Activated T-helper 2 cell treated with anti-CD3 and anti-CD28 coated beads, Interferon-gamma antibody, Interleukin-2, Interleukin-4, amounts not matched to agents 10 μg/mL and 5 μg/mL and 100 μg/mL, durations not matched to agents 14 hours and 24 hours and 36 hours (primary cell): ENCODE results near the gene MMP23B. TPM values are rescaled to one million over a fixed set of nuclear protein-coding genes. Genes with fewer than 3 reads are reported as not detected.
A peak's percentile ranks its signal among the peaks of the same experiment; 100 is the strongest.
"Not testable (repeated sequence)": the region's sequence is repeated elsewhere in the genome, so short reads cannot be mapped to it uniquely, and the experiment has no call there.

ENCODE experiments used
- DNase-seq: peaks from one replicate; pipeline ENCODE4 v3.0.0; 2021; ENCODE audit warnings: low spot score
- H3K27ac Mint-ChIP-seq: one replicate; pipeline ENCODE4 v1.8.0; 2021; ENCODE audit warnings: mixed read lengths
- H3K27me3 Mint-ChIP-seq: one replicate; pipeline ENCODE4 v1.8.0; 2021; ENCODE audit warnings: low read depth, mixed read lengths
- H3K36me3 Mint-ChIP-seq: one replicate; pipeline ENCODE4 v1.8.0; 2021; ENCODE audit warnings: low read depth, mixed read lengths
- H3K4me1 Mint-ChIP-seq: one replicate; pipeline ENCODE4 v1.8.0; 2021; ENCODE audit warnings: low read depth, mixed read lengths
- H3K4me3 Mint-ChIP-seq: one replicate; pipeline ENCODE4 v1.8.0; 2021; ENCODE audit warnings: low read depth, mild to moderate bottlenecking, moderate library complexity, mixed read lengths
- H3K9me3 Mint-ChIP-seq: one replicate; pipeline ENCODE4 v1.8.0; 2021; ENCODE audit warnings: mixed read lengths
- intact Hi-C: fragments of 100-400 bp; cut with micrococcal nuclease; formaldehyde crosslinking; loops from one replicate; pipeline ENCODE4 v1.15.1; 2023
- total RNA-seq: library from RNA; stranded (reverse); gene quantifications from 2 replicates; pipeline ENCODE4 v1.2.3, GENCODE V29; 2022

The MMP23B gene
- total RNA-seq, 1 donor from 2014 or later = 0.94 TPM

DNA sequence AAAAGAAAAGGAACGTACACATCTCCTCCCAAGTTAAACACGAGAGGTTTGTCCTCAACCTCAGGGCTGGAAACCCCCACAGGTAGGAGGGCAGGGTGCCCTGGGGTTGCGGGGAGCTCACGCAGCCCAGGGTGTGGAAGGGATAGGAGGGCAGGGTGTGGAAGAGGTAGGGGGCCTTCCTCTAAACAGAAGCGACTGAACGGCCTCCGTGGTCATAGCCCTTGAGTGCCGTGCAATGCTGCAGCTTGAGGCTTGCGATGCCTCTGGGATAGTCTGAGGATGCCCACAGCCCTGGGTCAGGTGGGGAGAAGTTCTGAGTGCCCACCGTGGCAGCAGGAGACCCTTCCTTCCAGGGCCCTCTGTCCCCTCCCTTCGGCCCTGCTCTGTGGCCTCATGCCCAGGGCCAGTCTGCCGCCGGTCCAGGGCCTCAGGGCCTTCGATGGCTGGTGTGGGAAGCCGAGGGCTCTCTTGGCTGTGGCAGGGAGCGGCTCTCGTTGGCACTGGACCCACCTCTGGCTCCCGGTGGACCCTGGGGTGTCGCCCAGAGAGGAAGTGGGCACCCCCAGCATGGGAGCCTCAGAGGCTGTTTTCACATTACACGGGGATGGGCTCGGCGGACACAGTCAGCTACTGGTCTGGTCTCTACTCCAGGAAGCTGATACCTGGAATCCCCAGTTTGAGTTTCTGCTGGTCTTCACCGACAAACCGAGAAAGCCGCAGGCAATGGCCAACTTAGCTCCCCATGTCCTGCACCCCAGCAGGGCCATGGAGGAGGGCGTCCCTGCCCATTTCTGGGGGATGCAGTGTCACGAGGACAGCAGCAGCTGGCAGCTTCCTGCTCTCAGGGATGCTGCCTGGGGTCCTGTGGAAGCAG is 33.2 kb downstream of the MMP23B start:
- no peak for DNase-seq
- Mint-ChIP-seq H3K27ac (no peak overlapping the region), H3K36me3 (peaks cover 10% of the 10 kb centered on the region), H3K4me3 (no peak overlapping the region), H3K27me3 (no peaks in the 10 kb centered on the region), H3K9me3 (no peaks in the 10 kb centered on the region), H3K4me1 (peaks cover 4% of the 10 kb centered on the region)
- intact Hi-C loops = no loop called here

DNA sequence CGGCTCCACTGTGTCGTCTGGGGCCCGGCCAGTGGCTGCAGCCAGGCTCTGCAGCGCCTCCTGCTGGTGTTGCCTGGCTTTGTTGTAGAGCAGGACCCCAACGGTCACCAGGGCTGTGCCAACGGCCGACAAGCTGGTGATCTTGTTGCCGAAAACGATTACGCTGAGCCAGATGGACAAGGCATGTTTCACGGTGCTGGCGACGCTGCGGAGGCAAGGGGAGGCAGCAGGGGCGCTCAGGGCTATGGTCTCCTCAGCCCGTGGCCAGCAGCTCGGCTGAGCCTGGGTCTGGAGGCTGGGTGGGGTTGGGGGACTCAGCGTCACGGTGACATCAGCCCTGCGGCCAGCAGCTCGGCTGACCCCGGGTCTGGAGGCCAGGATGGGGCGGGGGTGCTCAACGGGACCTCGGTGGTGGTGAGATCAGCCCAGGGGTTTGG is 33.9 kb downstream of the MMP23B start:
- peaks cover 10% of the 10 kb centered on the region for H3K36me3 Mint-ChIP-seq
- no peaks in the 10 kb centered on the region for H3K27me3 Mint-ChIP-seq
- H3K27ac Mint-ChIP-seq = no peak overlapping the region
- DNase-seq = no peak
- intact Hi-C loops = no loop called here
- H3K9me3 Mint-ChIP-seq = no peaks in the 10 kb centered on the region
- H3K4me1 Mint-ChIP-seq = peaks cover 4% of the 10 kb centered on the region
- H3K4me3 Mint-ChIP-seq = no peak overlapping the region

DNA sequence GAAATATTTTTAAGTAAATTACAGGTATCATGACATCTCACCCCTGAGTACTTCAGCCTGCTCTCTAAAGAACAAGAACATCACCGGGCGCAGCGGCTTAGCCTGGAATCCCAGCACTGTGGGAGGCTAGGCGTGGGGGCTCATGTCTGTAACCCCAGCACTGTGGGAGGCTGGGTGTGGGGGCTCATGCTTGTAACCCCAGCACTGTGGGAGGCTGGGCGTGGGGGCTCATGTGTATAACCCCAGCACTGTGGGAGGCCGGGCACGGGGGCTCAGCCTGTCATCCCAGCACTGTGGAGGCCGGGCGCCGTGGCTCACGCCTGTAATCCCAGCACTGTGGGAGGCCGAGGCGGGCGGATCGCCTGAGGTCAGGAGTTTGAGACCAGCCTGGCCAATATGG is 34.6 kb downstream of the MMP23B start:
- Mint-ChIP-seq H3K4me1 (peaks cover 2% of the 10 kb centered on the region), H3K9me3 (no peaks in the 10 kb centered on the region), H3K27ac (no peak overlapping the region), H3K36me3 (peaks cover 16% of the 10 kb centered on the region), H3K4me3 (no peak overlapping the region), H3K27me3 (no peaks in the 10 kb centered on the region)
- intact Hi-C loops = no loop called here
- no peak for DNase-seq

DNA sequence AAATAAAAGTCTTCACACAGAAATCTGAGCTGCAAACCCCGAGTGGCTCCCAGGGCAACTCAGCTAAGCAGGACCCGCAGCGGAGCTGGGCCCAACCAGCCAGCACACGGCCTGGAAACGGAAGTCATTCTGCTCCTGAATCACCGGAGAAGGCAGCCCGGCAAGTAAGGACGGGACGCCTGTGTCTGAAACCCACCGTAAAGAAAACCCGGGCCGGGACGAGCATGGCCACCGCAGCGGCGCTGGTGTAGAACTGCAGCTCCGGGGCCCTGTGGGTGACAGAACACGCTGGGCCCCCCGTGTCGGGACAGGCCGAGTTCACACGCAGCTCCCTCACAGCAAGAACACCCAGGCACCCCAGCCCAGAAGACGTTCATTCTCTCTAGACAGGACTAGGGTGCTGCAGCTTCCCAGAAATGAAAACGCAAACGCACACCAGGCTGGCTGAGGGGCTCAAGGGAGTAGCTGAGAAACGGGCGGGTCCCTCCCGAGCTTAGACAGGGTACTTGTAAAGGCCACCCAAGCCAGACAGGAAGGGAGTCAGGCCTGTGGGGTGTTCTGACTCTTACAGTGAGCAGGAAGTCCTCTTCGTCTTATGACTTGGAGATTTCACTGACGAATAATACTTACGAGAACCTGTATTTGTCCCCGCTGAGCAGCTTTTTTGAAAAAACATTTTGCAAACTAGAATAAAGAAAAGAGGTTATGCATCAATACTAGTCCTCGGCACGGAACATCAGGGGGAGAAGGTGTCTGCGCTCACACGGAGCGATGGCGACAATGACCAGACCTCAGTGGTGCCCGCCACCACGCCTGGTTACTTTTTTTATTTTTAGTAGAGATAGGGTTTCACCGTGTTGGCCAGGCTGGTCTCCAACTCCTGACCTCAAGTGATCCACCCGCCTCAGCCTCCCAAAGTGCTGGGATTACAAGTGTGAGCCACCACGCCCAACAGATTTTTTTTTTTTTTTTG is 37.8 kb downstream of the MMP23B start:
- DNase-seq = no peak

DNA sequence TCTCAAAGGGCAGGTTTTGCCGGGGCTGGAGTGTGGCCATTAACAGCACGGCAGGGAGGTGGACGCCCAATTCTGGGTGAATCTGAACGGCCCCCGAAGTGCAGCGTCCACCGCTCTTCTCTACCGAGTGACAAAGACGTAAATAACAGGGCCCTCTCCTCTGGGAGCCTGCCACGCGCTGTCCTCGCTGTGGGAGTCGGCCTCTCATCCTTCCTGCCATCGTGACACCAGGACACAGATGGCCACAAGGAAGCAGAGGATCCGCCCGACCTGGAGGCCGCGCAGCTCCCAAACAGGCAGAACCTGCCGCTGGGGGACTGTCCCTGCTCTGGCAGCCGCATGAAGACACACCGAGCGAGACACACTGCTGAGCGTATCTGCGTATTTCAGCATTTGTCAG is 38.9 kb downstream of the MMP23B start:
- no peaks in the 10 kb centered on the region for H3K9me3 Mint-ChIP-seq
- no peak for DNase-seq
- H3K4me3 Mint-ChIP-seq = no peak overlapping the region
- H3K4me1 Mint-ChIP-seq = peaks cover 2% of the 10 kb centered on the region
- peaks cover 16% of the 10 kb centered on the region for H3K36me3 Mint-ChIP-seq
- intact Hi-C loops = no loop called here
- H3K27me3 Mint-ChIP-seq = no peaks in the 10 kb centered on the region
- no peak overlapping the region for H3K27ac Mint-ChIP-seq

More for the DNA sequence above, 37.8 kb downstream of the MMP23B start:
- H3K4me3 Mint-ChIP-seq = no peak overlapping the region
- peaks cover 2% of the 10 kb centered on the region for H3K4me1 Mint-ChIP-seq
- no peaks in the 10 kb centered on the region for H3K27me3 Mint-ChIP-seq
- H3K9me3 Mint-ChIP-seq = no peaks in the 10 kb centered on the region
- H3K36me3 Mint-ChIP-seq = peaks cover 16% of the 10 kb centered on the region
- no peak overlapping the region for H3K27ac Mint-ChIP-seq
- intact Hi-C loops = no loop called here

DNA sequence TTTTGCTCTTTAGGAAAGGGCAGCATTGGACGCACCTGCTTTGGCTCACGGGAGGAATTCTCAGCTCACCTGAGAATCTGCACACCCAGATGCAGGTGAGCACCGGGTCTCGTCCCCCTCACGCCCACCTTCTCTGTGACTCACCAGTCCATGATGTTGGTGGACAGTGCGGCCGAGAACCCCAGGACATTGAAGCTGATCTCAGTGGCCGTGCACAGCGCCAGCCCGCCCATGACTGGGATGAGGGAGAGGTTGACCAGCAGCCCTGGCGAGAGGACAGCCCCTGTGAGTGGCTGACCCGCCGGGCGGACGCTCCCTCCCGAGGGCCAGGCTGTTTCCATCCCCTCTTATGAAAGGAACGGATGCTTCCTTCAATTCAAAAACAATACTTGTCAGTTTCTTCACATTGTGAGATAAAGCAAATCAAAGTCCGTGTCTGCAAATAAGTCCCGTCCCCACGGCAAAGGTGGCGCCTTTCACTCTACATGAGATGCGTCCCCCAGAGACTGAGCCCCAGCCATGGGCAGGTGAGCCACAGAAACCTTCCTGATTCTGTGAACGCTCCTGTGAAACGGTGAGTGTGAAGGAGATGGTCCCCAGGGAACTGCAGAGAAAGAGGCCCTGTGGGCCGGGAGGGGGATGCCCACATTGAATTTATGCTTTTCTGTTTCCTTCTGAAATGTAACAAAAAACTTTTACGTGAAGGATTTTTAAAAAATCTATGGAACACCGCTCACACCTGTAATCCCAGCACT is 39.6 kb downstream of the MMP23B start:
- no peak for DNase-seq
- Mint-ChIP-seq H3K4me1 (peaks cover 2% of the 10 kb centered on the region), H3K36me3 (peaks cover 16% of the 10 kb centered on the region), H3K27ac (no peak overlapping the region), H3K9me3 (no peaks in the 10 kb centered on the region), H3K4me3 (no peak overlapping the region), H3K27me3 (no peaks in the 10 kb centered on the region)
- intact Hi-C loops = no loop called here

DNA sequence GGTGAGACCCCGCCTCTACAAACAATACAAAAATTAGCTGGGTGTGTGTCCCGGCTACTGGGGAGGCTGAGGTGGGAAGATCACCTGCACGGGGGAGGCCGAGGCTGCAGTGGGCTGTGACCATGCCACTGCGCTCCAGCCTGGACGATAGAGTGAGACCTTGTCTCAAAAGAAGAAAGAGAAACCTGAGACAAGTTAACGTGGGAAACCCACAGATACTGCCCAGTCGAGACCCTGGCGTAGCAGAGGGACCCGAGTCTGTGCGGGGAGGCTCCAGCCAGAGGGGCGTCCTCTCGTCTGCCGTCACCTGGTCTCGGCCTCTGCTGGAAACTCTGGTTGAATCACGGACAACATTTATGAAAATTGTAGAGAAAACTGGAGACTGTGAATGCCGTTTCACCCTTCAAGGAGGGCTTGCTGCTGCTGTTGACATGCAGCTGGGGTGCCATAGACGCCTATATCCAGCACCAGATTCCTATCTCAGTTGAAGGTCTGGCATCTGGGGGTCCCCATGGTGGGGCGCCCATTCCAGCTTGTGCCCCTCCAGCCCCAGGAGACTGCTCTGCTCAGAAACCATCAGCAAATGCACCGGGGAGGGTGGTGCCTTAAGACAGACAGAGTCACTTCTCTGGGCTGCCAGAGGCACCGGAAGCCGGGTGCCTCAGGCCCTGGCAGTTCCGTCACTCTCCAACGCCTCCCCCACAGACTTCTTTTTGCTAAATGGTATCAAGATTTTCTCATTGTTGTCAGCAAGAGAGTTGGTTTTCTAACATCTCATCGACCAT is 40.4 kb downstream of the MMP23B start:
- no peaks in the 10 kb centered on the region for H3K9me3 Mint-ChIP-seq
- H3K4me3 Mint-ChIP-seq = no peak overlapping the region
- H3K27me3 Mint-ChIP-seq = no peaks in the 10 kb centered on the region
- DNase-seq = no peak
- peaks cover 15% of the 10 kb centered on the region for H3K36me3 Mint-ChIP-seq
- intact Hi-C loops = no loop called here
- no peak overlapping the region for H3K27ac Mint-ChIP-seq
- peaks cover 4% of the 10 kb centered on the region for H3K4me1 Mint-ChIP-seq

DNA sequence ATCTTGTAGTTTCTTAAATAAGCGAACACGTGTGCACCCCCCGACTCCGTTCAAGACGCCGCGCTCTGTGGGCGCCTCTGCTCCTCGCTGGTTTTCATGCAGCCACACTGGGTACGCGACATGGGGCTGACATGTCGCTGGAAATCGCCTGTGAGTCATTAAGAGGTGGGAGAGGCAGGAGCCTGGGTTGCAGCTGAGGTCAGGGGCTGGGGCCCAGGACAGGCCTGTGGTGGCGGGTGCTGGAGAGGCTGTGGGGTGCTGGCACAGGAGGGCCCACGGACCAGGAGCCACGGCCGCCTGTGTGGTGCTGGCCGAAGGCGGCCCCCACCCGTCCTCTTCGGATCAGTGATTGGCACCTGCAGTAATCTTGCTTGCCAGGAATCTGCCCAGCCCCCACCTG is 42.8 kb downstream of the MMP23B start:
- Mint-ChIP-seq H3K36me3 (peaks cover 15% of the 10 kb centered on the region), H3K4me1 (peaks cover 20% of the 10 kb centered on the region)
- H3K27ac Mint-ChIP-seq, intact Hi-C loops, H3K9me3 Mint-ChIP-seq, DNase-seq, H3K27me3 Mint-ChIP-seq, H3K4me3 Mint-ChIP-seq: not testable (repeated sequence)

DNA sequence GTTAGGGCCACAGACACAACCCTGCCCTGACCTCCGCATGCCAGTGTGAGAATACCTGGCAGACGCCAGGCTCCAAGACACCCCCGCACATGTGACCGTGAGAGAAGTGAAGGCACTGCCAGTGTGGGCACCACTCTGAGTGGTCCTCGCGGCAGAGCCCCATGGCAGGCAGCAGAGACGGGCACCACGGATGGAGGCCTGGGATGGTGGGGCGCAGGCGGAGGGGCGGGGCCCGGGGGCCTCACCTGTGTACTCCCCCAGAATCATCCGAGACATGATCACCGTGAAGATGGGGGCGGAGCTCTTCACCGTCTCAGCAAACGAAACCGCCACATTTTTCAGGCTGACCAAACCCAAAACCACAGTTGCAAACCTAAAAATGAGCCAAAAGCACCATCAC is 43.2 kb downstream of the MMP23B start:
- H3K27ac Mint-ChIP-seq, H3K9me3 Mint-ChIP-seq, intact Hi-C loops, H3K4me3 Mint-ChIP-seq, H3K27me3 Mint-ChIP-seq, DNase-seq: not testable (repeated sequence)
- H3K4me1 Mint-ChIP-seq = peaks cover 20% of the 10 kb centered on the region
- peaks cover 13% of the 10 kb centered on the region for H3K36me3 Mint-ChIP-seq

DNA sequence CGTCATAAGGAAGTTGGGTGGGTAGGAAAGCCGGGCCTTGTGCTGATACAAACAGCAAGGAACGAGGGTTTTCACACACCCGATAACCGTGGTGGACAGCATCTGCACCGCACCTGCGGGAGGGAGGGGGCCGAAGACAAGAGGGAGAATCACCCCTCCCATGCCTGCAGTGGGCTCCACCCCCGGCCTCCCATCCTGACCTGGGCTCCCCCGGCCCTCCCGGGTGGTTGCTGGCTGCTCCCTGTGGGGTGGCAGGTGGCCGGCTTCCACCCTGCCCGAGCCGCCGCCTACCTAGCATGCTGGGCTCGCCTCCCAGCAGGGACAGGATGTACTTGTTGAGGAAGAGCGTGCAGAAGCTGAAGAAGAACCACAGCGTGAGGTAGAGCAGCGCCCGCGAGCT is 44.1 kb downstream of the MMP23B start:
- intact Hi-C loops, H3K9me3 Mint-ChIP-seq: not testable (repeated sequence)

DNA sequence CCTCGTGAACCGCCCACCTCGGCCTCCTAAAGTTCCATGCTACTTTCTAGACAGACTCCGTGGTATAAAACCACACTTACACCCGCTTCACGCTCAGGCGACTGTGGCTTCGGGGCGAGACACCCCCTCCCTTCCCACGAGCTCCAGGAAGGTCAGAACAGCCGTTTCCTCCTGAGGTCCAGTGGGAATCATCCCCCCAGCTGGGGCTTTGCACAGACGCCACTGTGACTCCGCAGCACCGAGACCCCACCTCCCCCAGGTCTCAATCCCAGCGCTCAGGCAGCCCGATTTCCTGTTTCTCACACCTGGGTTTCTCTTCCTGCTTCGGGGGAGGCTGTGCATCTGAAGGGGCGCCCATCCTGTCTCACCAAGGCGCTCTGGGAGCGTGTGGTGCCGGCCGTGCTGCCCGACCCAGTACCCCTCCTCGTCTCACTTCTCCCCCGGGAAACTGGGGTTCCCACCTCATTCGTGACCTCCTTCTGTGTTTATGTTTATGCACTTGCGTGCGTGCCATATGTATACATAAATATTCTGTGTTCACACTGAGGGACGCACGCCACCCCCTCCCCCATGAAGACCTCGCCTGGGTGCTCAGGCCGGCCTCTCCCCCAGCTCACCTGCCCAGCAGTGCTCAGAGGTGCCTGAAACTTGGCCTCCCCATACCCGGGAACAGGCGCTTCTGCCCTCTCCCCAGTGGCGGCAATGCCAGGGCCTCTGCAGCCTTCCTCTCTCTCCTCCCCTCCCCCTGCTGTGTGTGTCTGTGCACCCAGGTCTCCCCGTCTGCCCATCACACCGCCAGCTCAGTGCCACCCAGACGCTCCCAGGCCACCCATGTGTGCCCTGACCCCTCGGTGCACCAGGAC is 46.0 kb downstream of the MMP23B start:
- Mint-ChIP-seq H3K9me3 (no peaks in the 10 kb centered on the region), H3K4me3 (peak overlapping the region; percentile 69), H3K4me1 (peaks cover 20% of the 10 kb centered on the region), H3K27ac (peak overlapping the region; percentile 90), H3K36me3 (peaks cover 7% of the 10 kb centered on the region), H3K27me3 (no peaks in the 10 kb centered on the region)
- intact Hi-C loops = no loop called here
- peak; percentile 35 for DNase-seq

More for the DNA sequence above, 44.1 kb downstream of the MMP23B start:
- not testable (repeated sequence) for H3K27me3 Mint-ChIP-seq, DNase-seq, H3K4me3 Mint-ChIP-seq, H3K27ac Mint-ChIP-seq
- peaks cover 20% of the 10 kb centered on the region for H3K4me1 Mint-ChIP-seq
- peaks cover 12% of the 10 kb centered on the region for H3K36me3 Mint-ChIP-seq
